Measurements from ENCODE around the gene TRIP6. TPM values are rescaled to one million over a fixed set of nuclear protein-coding genes. Genes with fewer than 3 reads are reported as not detected.

The TRIP6 gene
- total and polyA plus RNA-seq, 4 experiments from 2014 or later = 2.7 to 9.4 (median 6.2) TPM

GRCh38 chr7:100823534-100823933, 43.7 kb upstream of the TRIP6 start:
- Mint-ChIP-seq H3K9me3 (peaks cover 0 to 6% (median 0%) of the 10 kb centered on the region in 8 donors), H3K27me3 (peaks cover 19 to 22% of the 10 kb centered on the region in 2 donors), H3K27ac (no peak overlapping the region), H3K4me1 (peaks cover 13 to 22% (median 18%) of the 10 kb centered on the region in 4 donors), H3K4me3 (no peak overlapping the region), H3K36me3 (peaks cover 0 to 7% of the 10 kb centered on the region in 2 donors)
- ChIA-PET CTCF (ENCODE audit: partially characterized antibody) (no interaction called here), POLR2A (ENCODE audit: partially characterized antibody) (no interaction called here)
- peaks cover 10% of the 10 kb centered on the region for H3K4me1 ChIP-seq (ENCODE audit: insufficient read depth, low read length)
- DNase-seq = no peak
- no peak overlapping the region for H3K4me3 ChIP-seq (ENCODE audit: low read length in 2 of 2)
- H3K27me3 ChIP-seq (ENCODE audit: insufficient read depth, low read length) = peaks cover 4% of the 10 kb centered on the region
- no peaks in the 10 kb centered on the region for H3K36me3 ChIP-seq (ENCODE audit: insufficient read depth, low read length)
- H3K9me3 ChIP-seq (ENCODE audit: control insufficient read depth in 1 of 2, low read length in 2 of 2) = no peaks in the 10 kb centered on the region
- intact Hi-C loops (cut with micrococcal nuclease) = no loop called here
- no peak overlapping the region for H3K27ac ChIP-seq (ENCODE audit: low read depth, low read length)

- intact Hi-C loops (cut with micrococcal nuclease) = no loop called here
- CTCF ChIA-PET (ENCODE audit: partially characterized antibody) = no interaction called here
- H3K4me1 Mint-ChIP-seq = peaks cover 14 to 25% (median 21%) of the 10 kb centered on the region in 4 donors
Observed at GRCh38 chr7:100824499-100825214, 42.5 kb upstream of the TRIP6 start.

GRCh38 chr7:100825215-100825671, 41.9 kb upstream of the TRIP6 start:
- Histone ChIP-seq H3K27ac (ENCODE audit: low read depth, low read length) (no peak overlapping the region), H3K4me3 (ENCODE audit: low read length in 2 of 2) (no peak overlapping the region), H3K36me3 (ENCODE audit: insufficient read depth, low read length) (no peaks in the 10 kb centered on the region), H3K27me3 (ENCODE audit: insufficient read depth, low read length) (peaks cover 4% of the 10 kb centered on the region), H3K4me1 (ENCODE audit: insufficient read depth, low read length) (peaks cover 13% of the 10 kb centered on the region), H3K9me3 (ENCODE audit: control insufficient read depth in 1 of 2, low read length in 2 of 2) (no peaks in the 10 kb centered on the region)
- ChIA-PET CTCF (ENCODE audit: partially characterized antibody) (no interaction called here), POLR2A (ENCODE audit: partially characterized antibody) (no interaction called here)
- no peak overlapping the region for H3K27ac Mint-ChIP-seq
- intact Hi-C loops (cut with micrococcal nuclease) = no loop called here
- H3K27me3 Mint-ChIP-seq = peaks cover 24 to 28% of the 10 kb centered on the region in 2 donors
- peaks cover 0 to 7% of the 10 kb centered on the region in 2 donors for H3K36me3 Mint-ChIP-seq
- no peak for DNase-seq
- no peak overlapping the region for H3K4me3 Mint-ChIP-seq
- peaks cover 0 to 6% (median 0%) of the 10 kb centered on the region in 8 donors for H3K9me3 Mint-ChIP-seq
- H3K4me1 Mint-ChIP-seq = peaks cover 14 to 25% (median 21%) of the 10 kb centered on the region in 4 donors

More at GRCh38 chr7:100824499-100825214, 42.5 kb upstream of the TRIP6 start:
- DNase-seq = no peak
- peaks cover 13% of the 10 kb centered on the region for H3K4me1 ChIP-seq (ENCODE audit: insufficient read depth, low read length)
- H3K4me3 Mint-ChIP-seq = no peak overlapping the region
- H3K27me3 ChIP-seq (ENCODE audit: insufficient read depth, low read length) = peaks cover 4% of the 10 kb centered on the region
- H3K9me3 Mint-ChIP-seq = peaks cover 0 to 6% (median 0%) of the 10 kb centered on the region in 8 donors
- no peak overlapping the region for H3K27ac ChIP-seq (ENCODE audit: low read depth, low read length)
- POLR2A ChIA-PET (ENCODE audit: partially characterized antibody) = no interaction called here
- no peaks in the 10 kb centered on the region for H3K9me3 ChIP-seq (ENCODE audit: control insufficient read depth in 1 of 2, low read length in 2 of 2)
- peaks cover 0 to 7% of the 10 kb centered on the region in 2 donors for H3K36me3 Mint-ChIP-seq
- no peaks in the 10 kb centered on the region for H3K36me3 ChIP-seq (ENCODE audit: insufficient read depth, low read length)
- H3K27me3 Mint-ChIP-seq = peaks cover 23 to 27% of the 10 kb centered on the region in 2 donors
- H3K4me3 ChIP-seq (ENCODE audit: low read length in 2 of 2) = no peak overlapping the region
- H3K27ac Mint-ChIP-seq = no peak overlapping the region

- Histone ChIP-seq H3K9me3 (ENCODE audit: control insufficient read depth in 1 of 2, low read length in 2 of 2) (no peaks in the 10 kb centered on the region), H3K36me3 (ENCODE audit: insufficient read depth, low read length) (no peaks in the 10 kb centered on the region), H3K4me3 (ENCODE audit: low read length in 2 of 2) (no peak overlapping the region), H3K27me3 (ENCODE audit: insufficient read depth, low read length) (peaks cover 4% of the 10 kb centered on the region), H3K27ac (ENCODE audit: low read depth, low read length) (no peak overlapping the region), H3K4me1 (ENCODE audit: insufficient read depth, low read length) (peaks cover 13% of the 10 kb centered on the region)
- ChIA-PET POLR2A (ENCODE audit: partially characterized antibody) (no interaction called here), CTCF (ENCODE audit: partially characterized antibody) (no interaction called here)
- Mint-ChIP-seq H3K27ac (no peak overlapping the region), H3K36me3 (peaks cover 0 to 4% of the 10 kb centered on the region in 2 donors), H3K9me3 (peaks cover 0 to 6% (median 0%) of the 10 kb centered on the region in 8 donors), H3K4me1 (peaks cover 14 to 25% (median 21%) of the 10 kb centered on the region in 4 donors), H3K27me3 (peaks cover 25 to 28% of the 10 kb centered on the region in 2 donors), H3K4me3 (peak overlapping the region; percentile 68 to 89 (median 74))
- no peak for DNase-seq
- intact Hi-C loops (cut with micrococcal nuclease) = no loop called here
Observed at GRCh38 chr7:100825751-100826513, 41.3 kb upstream of the TRIP6 start.

GRCh38 chr7:100826514-100827329, 40.5 kb upstream of the TRIP6 start:
- no peak overlapping the region for H3K4me3 ChIP-seq (ENCODE audit: low read length in 2 of 2)
- Mint-ChIP-seq H3K36me3 (peaks cover 0 to 4% of the 10 kb centered on the region in 2 donors), H3K27me3 (peaks cover 25 to 29% of the 10 kb centered on the region in 2 donors), H3K4me1 (peaks cover 14 to 25% (median 21%) of the 10 kb centered on the region in 4 donors), H3K4me3 (peak overlapping the region; percentile 68 to 89 (median 74)), H3K27ac (peak overlapping the region in 1 of 7 donors; percentile 48), H3K9me3 (peaks cover 0 to 8% (median 0%) of the 10 kb centered on the region in 8 donors)
- H3K27me3 ChIP-seq (ENCODE audit: insufficient read depth, low read length) = peaks cover 4% of the 10 kb centered on the region
- intact Hi-C loops (cut with micrococcal nuclease) = no loop called here
- no peaks in the 10 kb centered on the region for H3K9me3 ChIP-seq (ENCODE audit: control insufficient read depth in 1 of 2, low read length in 2 of 2)
- ChIA-PET POLR2A (ENCODE audit: partially characterized antibody) (interaction anchor here (0.7 to 1.2 kb wide), 2 partner anchors 16 to 810 kb away, joined by 3 read pairs; no protein-coding TSS in a partner anchor), CTCF (ENCODE audit: partially characterized antibody) (no interaction called here)
- H3K27ac ChIP-seq (ENCODE audit: low read depth, low read length) = no peak overlapping the region
- DNase-seq = no peak
- no peaks in the 10 kb centered on the region for H3K36me3 ChIP-seq (ENCODE audit: insufficient read depth, low read length)
- peaks cover 13% of the 10 kb centered on the region for H3K4me1 ChIP-seq (ENCODE audit: insufficient read depth, low read length)

GRCh38 chr7:100827330-100828226, 39.6 kb upstream of the TRIP6 start, which contains the start of gene EPHB4:
TSS of gene EPHB4 (minus strand) at chr7:100827523. CDS start at chr7:100827030, 493 bp downstream.
- Mint-ChIP-seq H3K4me3 (peak within 1 kb of the TSS; percentile 68 to 89 (median 77)), H3K27me3 (peaks cover 25 to 30% of the 10 kb centered on the region in 2 donors), H3K9me3 (peaks cover 0 to 8% (median 0%) of the 10 kb centered on the region in 8 donors), H3K4me1 (peaks cover 14 to 25% (median 21%) of the 10 kb centered on the region in 4 donors), H3K36me3 (peaks cover 0 to 4% of the 10 kb centered on the region in 2 donors), H3K27ac (peak within 1 kb of the TSS in 3 of 7 donors; percentile 8 to 53 (median 48))
- Histone ChIP-seq H3K4me1 (ENCODE audit: insufficient read depth, low read length) (peaks cover 13% of the 10 kb centered on the region), H3K4me3 (ENCODE audit: low read length in 2 of 2) (peak within 1 kb of the TSS in 1 of 2 donors; percentile 57), H3K27me3 (ENCODE audit: insufficient read depth, low read length) (peaks cover 4% of the 10 kb centered on the region), H3K36me3 (ENCODE audit: insufficient read depth, low read length) (no peaks in the 10 kb centered on the region), H3K9me3 (ENCODE audit: control insufficient read depth in 1 of 2, low read length in 2 of 2) (no peaks in the 10 kb centered on the region), H3K27ac (ENCODE audit: low read depth, low read length) (no peak within 1 kb of the TSS)
- POLR2A ChIA-PET (ENCODE audit: partially characterized antibody) = interaction anchor here (0.7 to 1.2 kb wide), 2 partner anchors 16 to 811 kb away, joined by 3 read pairs; no protein-coding TSS in a partner anchor
- CTCF ChIA-PET (ENCODE audit: partially characterized antibody) = no interaction called here
- DNase-seq = no peak
- intact Hi-C loops (cut with micrococcal nuclease) = no loop called here
